HepG2 (cell line): Measurements from ENCODE around the gene MRLN. TPM values are rescaled to one million over a fixed set of nuclear protein-coding genes. Genes with fewer than 3 reads are reported as not detected.

Source experiments
- ATAD3A ChIP-seq: sonication (generic); formaldehyde crosslinking; IDR thresholded peaks from 2 replicates; pipeline ENCODE4 v1.4.0; 2020; ENCODE audit warnings: missing genetic modification reagents
- CREM ChIP-seq, 2 experiments: sonication (generic) in 1 of 2; formaldehyde crosslinking in 1 of 2; IDR thresholded peaks; 2 replicates each; pipeline versions ENCODE4 v1.4.0 to v1.6.1; 2016 to 2020; ENCODE audit warnings: antibody characterized with exemption in 1 of 2, mild to moderate bottlenecking in 1 of 2, missing genetic modification reagents in 1 of 2
- FOXA1 ChIP-seq, 2 experiments: fragments of 450-650 bp in 1 of 2; sonication (generic) in 1 of 2; formaldehyde crosslinking in 1 of 2; IDR thresholded peaks; 2 replicates each; pipeline versions ENCODE4 v1.4.0 to v1.6.1; 2016 to 2020; ENCODE audit warnings: missing genetic modification reagents in 1 of 2
- FOXA3 ChIP-seq: IDR thresholded peaks from 2 replicates; pipeline ENCODE4 v1.6.1; 2016; ENCODE audit warnings: missing genetic modification reagents, missing compliant biosample characterization
- GATA4 ChIP-seq: sonication (generic); IDR thresholded peaks from 2 replicates; pipeline ENCODE4 v1.6.1; 2016; ENCODE audit warnings: antibody characterized with exemption, low read depth, borderline replicate concordance
- KLF12 ChIP-seq: sonication (generic); formaldehyde crosslinking; IDR thresholded peaks from 2 replicates; pipeline ENCODE4 v1.4.0; 2020; ENCODE audit warnings: missing genetic modification reagents, borderline replicate concordance
- NFE2L1 ChIP-seq: sonication (generic); formaldehyde crosslinking; IDR thresholded peaks from 2 replicates; pipeline ENCODE4 v1.4.0; 2020; ENCODE audit warnings: missing genetic modification reagents, mild to moderate bottlenecking, borderline replicate concordance
- NFYC ChIP-seq: IDR thresholded peaks from 2 replicates; pipeline ENCODE4 v1.6.1; 2016; ENCODE audit warnings: missing genetic modification reagents, missing compliant biosample characterization
- SKI ChIP-seq: fragments of 450-650 bp; IDR thresholded peaks from one replicate; pipeline ENCODE4 v1.6.1; 2018; ENCODE audit warnings: mild to moderate bottlenecking; ENCODE audit not compliant: partially characterized antibody
- TBP ChIP-seq: sonication (generic); formaldehyde crosslinking; IDR thresholded peaks from 2 replicates; pipeline ENCODE4 v1.5.0; 2020; ENCODE audit warnings: missing genetic modification reagents
- YEATS4 ChIP-seq: sonication (generic); formaldehyde crosslinking; IDR thresholded peaks from 2 replicates; pipeline ENCODE4 v1.4.0; 2020; ENCODE audit warnings: missing genetic modification reagents, borderline replicate concordance
- ZNF557 ChIP-seq: sonication (generic); formaldehyde crosslinking; IDR thresholded peaks from 2 replicates; pipeline ENCODE4 v1.4.0; 2020; ENCODE audit warnings: missing genetic modification reagents
- ZNF567 ChIP-seq: sonication (generic); formaldehyde crosslinking; IDR thresholded peaks from 2 replicates; pipeline ENCODE4 v1.8.1; 2023; ENCODE audit warnings: mild to moderate bottlenecking, missing genetic modification reagents, borderline replicate concordance
- ZSCAN29 ChIP-seq: sonication (generic); formaldehyde crosslinking; conservative IDR thresholded peaks from 2 replicates; pipeline ENCODE4 v1.4.0; 2020; ENCODE audit warnings: mild to moderate bottlenecking, missing genetic modification reagents
- polyA plus RNA-seq, 8 experiments: library from polyadenylated mRNA; depleted of rRNA in 3 of 8; stranded (reverse) in 7 of 8; unstranded in 1 of 8; fragments of >200 nt; fragmentation: Illumina TruSeq in 4 of 8; extraction: Trizol in 4 of 8; gene quantifications; 2 replicates each; pipeline versions ENCODE4 v1.2.1 to v1.2.3, GENCODE V29; 2011 to 2016; ENCODE audit warnings: low read depth in 4 of 8, missing spikeins in 1 of 8, mixed read lengths in 1 of 8; ENCODE audit not compliant: insufficient read depth in 1 of 8
- total RNA-seq, 5 experiments: library from RNA; depleted of rRNA; stranded (reverse); fragments of >200 nt; fragmentation: Illumina TruSeq; extraction: Trizol; gene quantifications; 2 replicates each; pipeline ENCODE4 v1.2.3, GENCODE V29; 2016; ENCODE audit warnings: low read depth in 1 of 5
- TF ChIP-seq, protein P1 (sequence below): sonication (generic); formaldehyde crosslinking; IDR thresholded peaks from 2 replicates; pipeline ENCODE4 v1.4.0; 2020; ENCODE audit warnings: missing genetic modification reagents
- TF ChIP-seq, protein P2 (sequence below): sonication (generic); formaldehyde crosslinking; IDR thresholded peaks from 2 replicates; pipeline ENCODE4 v1.4.0; 2020; ENCODE audit warnings: missing genetic modification reagents, borderline replicate concordance
- TF ChIP-seq, protein P3 (sequence below): fragments of 450-650 bp; IDR thresholded peaks from 2 replicates; pipeline ENCODE4 v1.6.1; 2017
- TF ChIP-seq, protein P4 (sequence below): sonication (generic); formaldehyde crosslinking; conservative IDR thresholded peaks from 2 replicates; pipeline ENCODE4 v1.8.0; 2022; ENCODE audit warnings: low read depth, missing genetic modification reagents
- TF ChIP-seq, protein P5 (sequence below): sonication (generic); formaldehyde crosslinking; IDR thresholded peaks from 2 replicates; pipeline ENCODE4 v1.5.0; 2020; ENCODE audit warnings: missing genetic modification reagents
- TF ChIP-seq, protein P6 (sequence below): sonication (generic); formaldehyde crosslinking; IDR thresholded peaks from 2 replicates; pipeline ENCODE4 v1.4.0; 2020; ENCODE audit warnings: missing genetic modification reagents

The MRLN gene
- total and polyA plus RNA-seq, 2 of the 13 experiments (the other 11 are each of a cell fraction or from before 2014, with no cell fraction given) = not detected

DNA sequence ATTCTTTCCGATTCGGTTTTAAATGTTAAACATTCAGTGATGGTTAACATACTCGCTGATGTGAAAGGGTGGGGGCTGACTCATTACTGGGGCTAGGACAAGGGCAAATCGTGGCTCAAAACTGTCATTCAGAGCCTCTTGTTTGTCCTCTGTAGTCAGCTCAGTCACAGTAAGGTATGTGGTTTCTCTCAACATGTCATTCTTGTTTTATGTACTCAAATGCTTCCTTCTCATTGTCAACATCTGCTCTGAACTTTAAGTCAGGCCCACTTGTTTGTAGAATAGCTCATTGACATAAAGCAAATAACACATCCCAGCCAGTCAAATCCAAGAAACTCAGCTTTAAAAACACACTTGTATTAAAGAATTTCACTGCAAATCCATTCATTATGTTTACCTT is 50.9 kb downstream of the MRLN start (continued):
- TF ChIP-seq, protein P1, sequence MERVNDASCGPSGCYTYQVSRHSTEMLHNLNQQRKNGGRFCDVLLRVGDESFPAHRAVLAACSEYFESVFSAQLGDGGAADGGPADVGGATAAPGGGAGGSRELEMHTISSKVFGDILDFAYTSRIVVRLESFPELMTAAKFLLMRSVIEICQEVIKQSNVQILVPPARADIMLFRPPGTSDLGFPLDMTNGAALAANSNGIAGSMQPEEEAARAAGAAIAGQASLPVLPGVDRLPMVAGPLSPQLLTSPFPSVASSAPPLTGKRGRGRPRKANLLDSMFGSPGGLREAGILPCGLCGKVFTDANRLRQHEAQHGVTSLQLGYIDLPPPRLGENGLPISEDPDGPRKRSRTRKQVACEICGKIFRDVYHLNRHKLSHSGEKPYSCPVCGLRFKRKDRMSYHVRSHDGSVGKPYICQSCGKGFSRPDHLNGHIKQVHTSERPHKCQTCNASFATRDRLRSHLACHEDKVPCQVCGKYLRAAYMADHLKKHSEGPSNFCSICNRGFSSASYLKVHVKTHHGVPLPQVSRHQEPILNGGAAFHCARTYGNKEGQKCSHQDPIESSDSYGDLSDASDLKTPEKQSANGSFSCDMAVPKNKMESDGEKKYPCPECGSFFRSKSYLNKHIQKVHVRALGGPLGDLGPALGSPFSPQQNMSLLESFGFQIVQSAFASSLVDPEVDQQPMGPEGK = peak; percentile 29; the same call in 1 of the 2 replicates
- no peak for TF ChIP-seq KLF12 (CRISPR knock-in tag)
- no peak for TF ChIP-seq NFYC (CRISPR knock-in tag)
- TF ChIP-seq CREM (IDR thresholded peaks at IDR 0.05) = peak; percentile 46
- no peak for TF ChIP-seq CREM (CRISPR knock-in tag; IDR thresholded peaks at IDR 0.05)
- TF ChIP-seq, protein P2, sequence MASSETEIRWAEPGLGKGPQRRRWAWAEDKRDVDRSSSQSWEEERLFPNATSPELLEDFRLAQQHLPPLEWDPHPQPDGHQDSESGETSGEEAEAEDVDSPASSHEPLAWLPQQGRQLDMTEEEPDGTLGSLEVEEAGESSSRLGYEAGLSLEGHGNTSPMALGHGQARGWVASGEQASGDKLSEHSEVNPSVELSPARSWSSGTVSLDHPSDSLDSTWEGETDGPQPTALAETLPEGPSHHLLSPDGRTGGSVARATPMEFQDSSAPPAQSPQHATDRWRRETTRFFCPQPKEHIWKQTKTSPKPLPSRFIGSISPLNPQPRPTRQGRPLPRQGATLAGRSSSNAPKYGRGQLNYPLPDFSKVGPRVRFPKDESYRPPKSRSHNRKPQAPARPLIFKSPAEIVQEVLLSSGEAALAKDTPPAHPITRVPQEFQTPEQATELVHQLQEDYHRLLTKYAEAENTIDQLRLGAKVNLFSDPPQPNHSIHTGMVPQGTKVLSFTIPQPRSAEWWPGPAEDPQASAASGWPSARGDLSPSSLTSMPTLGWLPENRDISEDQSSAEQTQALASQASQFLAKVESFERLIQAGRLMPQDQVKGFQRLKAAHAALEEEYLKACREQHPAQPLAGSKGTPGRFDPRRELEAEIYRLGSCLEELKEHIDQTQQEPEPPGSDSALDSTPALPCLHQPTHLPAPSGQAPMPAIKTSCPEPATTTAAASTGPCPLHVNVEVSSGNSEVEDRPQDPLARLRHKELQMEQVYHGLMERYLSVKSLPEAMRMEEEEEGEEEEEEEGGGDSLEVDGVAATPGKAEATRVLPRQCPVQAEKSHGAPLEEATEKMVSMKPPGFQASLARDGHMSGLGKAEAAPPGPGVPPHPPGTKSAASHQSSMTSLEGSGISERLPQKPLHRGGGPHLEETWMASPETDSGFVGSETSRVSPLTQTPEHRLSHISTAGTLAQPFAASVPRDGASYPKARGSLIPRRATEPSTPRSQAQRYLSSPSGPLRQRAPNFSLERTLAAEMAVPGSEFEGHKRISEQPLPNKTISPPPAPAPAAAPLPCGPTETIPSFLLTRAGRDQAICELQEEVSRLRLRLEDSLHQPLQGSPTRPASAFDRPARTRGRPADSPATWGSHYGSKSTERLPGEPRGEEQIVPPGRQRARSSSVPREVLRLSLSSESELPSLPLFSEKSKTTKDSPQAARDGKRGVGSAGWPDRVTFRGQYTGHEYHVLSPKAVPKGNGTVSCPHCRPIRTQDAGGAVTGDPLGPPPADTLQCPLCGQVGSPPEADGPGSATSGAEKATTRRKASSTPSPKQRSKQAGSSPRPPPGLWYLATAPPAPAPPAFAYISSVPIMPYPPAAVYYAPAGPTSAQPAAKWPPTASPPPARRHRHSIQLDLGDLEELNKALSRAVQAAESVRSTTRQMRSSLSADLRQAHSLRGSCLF (CRISPR knock-in tag) = no peak
- TF ChIP-seq FOXA1 (IDR thresholded peaks at IDR 0.05) = peak; percentile 90
- TF ChIP-seq FOXA1 (CRISPR knock-in tag; IDR thresholded peaks at IDR 0.05) = peak; percentile 89
- no peak for TF ChIP-seq YEATS4
- TF ChIP-seq, protein P3, sequence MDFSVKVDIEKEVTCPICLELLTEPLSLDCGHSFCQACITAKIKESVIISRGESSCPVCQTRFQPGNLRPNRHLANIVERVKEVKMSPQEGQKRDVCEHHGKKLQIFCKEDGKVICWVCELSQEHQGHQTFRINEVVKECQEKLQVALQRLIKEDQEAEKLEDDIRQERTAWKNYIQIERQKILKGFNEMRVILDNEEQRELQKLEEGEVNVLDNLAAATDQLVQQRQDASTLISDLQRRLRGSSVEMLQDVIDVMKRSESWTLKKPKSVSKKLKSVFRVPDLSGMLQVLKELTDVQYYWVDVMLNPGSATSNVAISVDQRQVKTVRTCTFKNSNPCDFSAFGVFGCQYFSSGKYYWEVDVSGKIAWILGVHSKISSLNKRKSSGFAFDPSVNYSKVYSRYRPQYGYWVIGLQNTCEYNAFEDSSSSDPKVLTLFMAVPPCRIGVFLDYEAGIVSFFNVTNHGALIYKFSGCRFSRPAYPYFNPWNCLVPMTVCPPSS = no peak
- no peak for TF ChIP-seq ZNF557 (CRISPR knock-in tag)
- no peak for TF ChIP-seq ZNF567 (CRISPR knock-in tag)
- peak; percentile 91 for TF ChIP-seq FOXA3 (CRISPR knock-in tag)
- TF ChIP-seq ZSCAN29 = no peak
- no peak for TF ChIP-seq ATAD3A (CRISPR knock-in tag)
- TF ChIP-seq, protein P4, sequence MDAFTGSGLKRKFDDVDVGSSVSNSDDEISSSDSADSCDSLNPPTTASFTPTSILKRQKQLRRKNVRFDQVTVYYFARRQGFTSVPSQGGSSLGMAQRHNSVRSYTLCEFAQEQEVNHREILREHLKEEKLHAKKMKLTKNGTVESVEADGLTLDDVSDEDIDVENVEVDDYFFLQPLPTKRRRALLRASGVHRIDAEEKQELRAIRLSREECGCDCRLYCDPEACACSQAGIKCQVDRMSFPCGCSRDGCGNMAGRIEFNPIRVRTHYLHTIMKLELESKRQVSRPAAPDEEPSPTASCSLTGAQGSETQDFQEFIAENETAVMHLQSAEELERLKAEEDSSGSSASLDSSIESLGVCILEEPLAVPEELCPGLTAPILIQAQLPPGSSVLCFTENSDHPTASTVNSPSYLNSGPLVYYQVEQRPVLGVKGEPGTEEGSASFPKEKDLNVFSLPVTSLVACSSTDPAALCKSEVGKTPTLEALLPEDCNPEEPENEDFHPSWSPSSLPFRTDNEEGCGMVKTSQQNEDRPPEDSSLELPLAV (CRISPR knock-in tag) = no peak
- no peak for TF ChIP-seq GATA4
- no peak for TF ChIP-seq NFE2L1 (CRISPR knock-in tag)
- TF ChIP-seq, protein P5, sequence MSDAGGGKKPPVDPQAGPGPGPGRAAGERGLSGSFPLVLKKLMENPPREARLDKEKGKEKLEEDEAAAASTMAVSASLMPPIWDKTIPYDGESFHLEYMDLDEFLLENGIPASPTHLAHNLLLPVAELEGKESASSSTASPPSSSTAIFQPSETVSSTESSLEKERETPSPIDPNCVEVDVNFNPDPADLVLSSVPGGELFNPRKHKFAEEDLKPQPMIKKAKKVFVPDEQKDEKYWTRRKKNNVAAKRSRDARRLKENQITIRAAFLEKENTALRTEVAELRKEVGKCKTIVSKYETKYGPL = no peak
- no peak for TF ChIP-seq TBP (CRISPR knock-in tag)
- TF ChIP-seq, protein P6, sequence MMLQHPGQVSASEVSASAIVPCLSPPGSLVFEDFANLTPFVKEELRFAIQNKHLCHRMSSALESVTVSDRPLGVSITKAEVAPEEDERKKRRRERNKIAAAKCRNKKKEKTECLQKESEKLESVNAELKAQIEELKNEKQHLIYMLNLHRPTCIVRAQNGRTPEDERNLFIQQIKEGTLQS (CRISPR knock-in tag) = no peak
- TF ChIP-seq SKI = peak; percentile 29
